GM18868 (cell line): ENCODE measurements around the gene CEMP1.
A peak's percentile ranks its signal among the peaks of the same experiment; 100 is the strongest.

Experiments
- ATAC-seq: cut with Tn5 transposase; IDR thresholded peaks from one replicate; pipeline ENCODE4 v1.9.1; 2021; ENCODE audit warnings: mild to moderate bottlenecking, moderate library complexity; ENCODE audit not compliant: unreplicated experiment

CEMP1 gene

DNA sequence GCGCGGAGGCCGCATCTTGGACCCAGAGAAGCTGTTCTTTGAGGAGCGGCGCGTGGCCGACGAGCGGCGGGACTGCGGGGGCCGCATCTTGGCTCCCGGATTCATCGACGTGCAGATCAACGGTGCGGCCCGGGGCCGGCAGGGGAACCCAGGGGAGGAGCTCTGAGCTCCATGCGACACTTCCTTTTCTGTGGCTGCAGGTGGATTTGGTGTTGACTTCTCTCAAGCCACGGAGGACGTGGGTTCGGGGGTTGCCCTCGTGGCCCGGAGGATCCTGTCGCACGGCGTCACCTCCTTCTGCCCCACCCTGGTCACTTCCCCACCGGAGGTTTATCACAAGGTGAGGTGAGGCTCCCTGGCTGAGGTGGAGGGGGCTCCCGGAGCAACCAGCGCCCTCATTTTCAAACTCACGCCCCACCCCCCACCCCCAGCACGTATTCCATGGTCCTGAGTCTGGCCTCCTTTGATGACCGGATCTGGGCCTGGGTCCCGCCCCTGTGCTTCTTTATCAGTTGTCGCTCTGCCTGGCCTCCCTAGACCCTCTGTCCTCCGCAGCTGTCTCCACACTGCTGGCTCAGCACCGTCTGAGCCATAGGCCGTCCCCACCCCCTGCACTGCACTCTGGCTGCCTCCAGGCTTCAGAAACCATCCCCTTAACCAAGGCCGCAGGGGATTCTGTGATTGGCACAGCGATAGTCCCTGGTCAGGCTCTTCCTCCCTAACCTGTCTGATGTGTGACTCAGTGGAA, 10.2 kb downstream of the CEMP1 start:
- ATAC-seq: no peak

DNA sequence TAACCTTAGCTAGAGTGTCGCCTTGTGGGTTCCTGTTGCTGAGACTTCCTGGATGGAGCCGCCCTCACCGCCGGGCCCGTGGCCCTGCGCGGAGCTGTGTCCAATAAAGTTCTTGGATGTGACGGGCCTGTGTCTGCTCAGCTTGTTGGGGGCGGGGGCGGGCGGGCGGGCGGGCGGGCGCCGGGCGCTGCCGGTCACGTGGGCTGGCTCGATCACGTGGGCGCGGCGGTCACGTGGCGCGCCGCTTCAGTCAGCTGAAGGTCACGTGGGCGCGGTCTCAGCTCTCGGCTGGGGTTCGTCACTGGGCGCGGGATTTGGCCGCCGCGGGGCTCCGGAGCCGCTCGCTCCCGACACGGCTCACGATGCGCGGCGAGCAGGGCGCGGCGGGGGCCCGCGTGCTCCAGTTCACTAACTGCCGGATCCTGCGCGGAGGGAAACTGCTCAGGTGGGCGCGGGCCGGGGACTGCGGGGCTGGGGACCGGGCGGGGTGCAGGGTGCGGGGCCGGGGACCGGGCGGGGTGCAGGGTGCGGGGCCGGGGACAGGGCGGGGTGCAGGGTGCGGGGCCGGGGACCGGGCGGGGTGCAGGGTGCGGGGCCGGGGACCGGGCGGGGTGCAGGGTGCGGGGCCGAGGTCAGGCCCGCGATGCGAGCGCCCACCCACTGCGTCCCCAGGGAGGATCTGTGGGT, 11.0 kb downstream of the CEMP1 start, which contains the start of gene AMDHD2:
Gene AMDHD2 (plus strand): TSS at position 275 of the 687 bp plus-strand sequence. CDS start 88 bp downstream, at position 363.
- ATAC-seq: no peak

DNA sequence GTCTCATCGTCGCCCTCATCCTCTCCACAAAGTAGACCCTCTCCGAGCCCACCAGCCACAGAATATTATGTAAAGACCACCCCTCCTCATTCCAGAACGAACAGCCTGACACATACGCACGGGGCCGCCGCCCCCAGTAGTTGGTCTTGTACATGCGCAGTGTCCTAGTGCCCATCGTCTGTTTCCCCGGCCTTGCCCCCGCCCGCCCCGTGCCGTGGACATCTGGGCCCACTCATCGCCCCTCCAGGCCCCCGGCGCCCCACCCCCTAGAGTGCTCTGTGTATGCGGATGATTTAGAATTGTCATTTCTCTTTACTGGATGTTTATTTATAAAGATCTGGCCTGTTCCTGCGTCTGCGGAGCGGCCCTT, 11.5 kb downstream of the CEMP1 start:
- no peak for ATAC-seq

DNA sequence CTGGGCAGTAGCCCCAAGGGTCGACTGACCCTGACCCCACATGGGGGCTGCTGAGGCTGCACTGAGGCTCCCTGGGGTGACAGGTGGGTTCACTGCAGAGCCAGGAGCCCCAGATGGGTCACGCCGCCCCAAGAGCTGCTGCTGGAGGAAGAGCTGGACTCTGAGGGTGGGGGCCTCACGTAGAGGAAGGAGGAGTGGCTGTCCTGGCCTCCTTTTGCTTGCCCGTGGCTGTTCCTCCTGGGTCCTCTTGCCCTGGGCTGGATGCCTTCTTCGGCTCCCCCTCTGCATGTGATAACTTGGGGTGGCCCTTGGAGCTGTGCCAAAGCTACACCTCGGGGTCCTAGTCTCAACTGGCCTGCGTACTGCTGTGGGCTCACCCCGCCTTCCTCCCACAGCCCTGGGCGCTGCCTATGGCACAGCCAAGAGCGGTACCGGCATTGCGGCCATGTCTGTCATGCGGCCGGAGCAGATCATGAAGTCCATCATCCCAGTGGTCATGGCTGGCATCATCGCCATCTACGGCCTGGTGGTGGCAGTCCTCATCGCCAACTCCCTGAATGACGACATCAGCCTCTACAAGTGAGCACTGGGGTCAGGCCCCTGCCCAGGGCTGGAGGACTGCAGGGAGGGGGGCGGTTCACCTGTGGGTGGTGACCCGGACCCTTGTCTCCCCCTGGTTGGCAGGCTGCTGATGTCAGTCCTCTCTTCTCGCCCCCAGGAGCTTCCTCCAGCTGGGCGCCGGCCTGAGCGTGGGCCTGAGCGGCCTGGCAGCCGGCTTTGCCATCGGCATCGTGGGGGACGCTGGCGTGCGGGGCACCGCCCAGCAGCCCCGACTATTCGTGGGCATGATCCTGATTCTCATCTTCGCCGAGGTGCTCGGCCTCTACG, 12.1 kb downstream of the CEMP1 start:
- ATAC-seq: no peak

DNA sequence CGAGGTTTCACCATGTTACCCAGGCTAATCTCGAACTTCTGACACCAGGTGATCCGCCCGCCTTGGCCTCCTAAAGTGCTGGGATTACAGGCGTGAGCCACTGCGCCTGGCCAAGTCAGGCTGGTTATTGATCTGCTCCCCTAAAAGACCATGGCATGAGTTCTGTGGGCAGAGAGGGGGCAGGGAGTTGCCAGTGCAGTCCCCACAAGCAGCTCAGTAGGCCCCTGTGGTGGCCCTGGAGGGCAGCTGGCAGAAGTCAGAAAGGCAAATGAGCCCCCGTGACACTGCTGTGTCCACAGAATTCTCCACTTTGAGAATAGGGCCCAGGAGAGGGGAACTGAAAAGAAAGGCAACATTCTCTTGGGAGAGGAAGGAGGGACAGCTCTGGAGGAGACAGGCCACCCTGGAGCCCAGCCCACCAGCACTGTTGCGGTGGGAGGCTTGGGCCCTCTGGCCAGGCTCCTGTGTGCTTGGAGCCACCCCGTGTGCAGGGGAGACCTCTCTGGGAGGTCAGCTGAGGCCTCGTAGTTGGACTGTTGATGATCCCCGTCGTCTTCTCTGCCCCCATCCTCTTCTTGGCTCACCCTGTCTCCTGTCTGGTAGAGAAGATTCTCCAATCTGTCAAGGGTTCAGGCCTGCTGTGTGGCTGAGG, 13.1 kb downstream of the CEMP1 start:
- ATAC-seq: no peak

DNA sequence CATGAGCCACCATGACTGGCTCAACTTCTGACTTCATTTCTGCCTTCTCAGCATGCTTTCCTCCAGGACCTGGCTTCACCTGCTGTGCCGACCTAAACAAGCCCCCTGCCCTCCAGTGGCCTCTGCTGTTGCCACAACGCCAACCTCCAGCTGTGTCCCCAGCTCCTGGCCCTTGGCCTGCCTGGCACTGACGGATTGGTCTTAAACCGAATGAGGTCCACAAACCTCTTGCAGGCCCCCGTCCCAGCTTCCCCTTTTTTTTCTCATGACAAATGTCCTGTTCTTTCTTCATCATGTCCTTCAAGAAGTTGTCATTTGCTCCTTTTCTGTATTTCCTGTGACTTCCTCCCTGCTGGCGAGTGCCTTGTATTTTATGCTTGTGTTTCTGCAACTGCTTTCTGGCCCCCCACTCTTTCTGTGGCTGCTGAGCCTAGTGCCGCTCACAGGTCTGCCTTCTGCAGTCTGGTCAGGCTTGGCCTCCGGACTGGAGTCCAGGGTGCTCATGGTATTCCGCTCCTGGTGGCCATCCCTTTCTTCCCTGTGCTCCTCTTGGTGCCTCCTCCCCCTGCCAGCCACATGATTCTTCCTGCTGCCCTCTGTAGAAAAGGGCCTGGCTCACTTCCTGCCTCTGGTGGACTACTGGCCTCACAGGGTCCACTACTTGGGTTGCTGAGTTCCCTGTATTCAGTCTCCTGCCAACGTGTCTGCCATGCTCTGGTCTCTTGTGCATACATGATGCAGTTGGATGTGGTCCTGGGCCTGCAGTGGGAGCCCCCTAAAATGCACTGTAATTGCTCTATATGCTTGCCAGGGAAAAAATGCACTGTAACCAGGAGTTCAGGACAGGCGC, 14.6 kb downstream of the CEMP1 start:
- ATAC-seq: no peak

DNA sequence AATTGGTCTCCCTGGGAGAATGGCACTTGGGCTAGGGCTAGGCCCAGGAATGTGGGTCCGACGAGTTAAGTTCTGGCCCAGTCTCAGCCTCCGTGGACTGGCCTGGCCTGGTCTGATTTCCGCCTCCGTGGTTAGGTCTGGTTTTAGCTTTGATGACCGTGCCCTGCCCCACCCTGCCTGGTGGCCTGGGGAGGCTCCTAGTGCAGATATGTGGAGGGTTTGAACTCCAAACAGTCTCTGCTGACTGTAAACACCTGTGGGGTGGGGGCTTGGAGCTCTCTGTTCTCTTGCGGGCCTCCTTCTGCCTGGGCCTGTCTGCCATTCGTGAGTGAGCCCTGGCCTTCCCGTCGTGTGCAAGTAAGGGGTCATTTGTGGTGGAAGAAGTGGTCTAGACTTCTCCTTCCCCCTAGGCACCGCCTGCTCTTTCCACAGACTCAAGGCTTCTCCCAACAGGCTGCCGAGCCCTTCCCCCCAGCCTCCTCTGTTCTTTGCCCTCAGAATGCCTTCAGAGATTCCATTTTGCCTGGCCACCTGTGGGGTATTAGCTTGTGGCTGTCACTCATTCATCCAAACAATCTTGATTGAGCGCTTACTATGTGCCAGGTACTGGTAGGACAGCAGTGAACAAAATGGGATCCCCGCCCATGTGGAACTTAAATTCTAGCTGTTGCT, 15.9 kb downstream of the CEMP1 start:
- no peak for ATAC-seq

DNA sequence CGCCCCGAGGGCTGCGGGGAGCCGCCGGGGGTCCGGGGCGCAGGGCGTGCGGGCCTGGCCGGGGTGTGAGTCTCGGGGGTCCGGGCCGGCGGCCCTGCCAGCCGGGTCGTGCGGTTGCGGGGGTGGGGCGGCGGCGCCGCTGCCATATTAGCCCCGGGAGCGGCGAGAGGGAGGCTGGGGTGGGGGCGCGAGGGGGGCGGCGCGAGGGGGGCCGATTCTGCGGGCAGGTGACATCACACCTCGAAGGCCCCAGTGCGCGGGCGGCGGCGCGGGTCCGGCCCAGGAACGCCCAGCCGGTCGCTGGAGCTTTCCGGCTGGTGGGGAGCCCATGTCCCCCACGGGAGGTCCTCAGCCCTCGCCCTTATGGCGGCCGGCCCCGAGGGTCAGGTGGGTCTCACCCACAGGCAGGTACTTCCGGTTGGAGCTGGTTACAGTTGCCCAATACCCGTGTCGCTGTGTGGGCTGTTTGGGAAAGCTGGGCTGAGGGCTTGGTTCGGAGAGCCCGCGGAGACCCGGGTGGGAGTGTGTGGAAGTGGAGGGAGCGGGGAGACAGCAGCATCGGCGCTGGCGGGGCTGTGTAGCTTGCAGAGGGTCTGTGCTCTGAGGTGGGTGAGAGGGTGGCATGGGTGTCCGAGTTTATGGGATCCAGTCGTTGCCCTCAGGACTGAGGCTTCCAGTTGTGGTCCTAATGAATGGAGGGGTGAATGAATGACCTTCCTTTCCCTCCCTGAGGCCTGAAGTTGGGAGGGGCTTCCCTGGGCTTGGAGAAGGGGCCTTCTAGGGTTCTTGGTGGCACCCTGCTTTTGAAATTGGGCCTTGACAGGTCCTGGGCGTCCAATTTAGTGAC, 16.7 kb downstream of the CEMP1 start:
- ATAC-seq: no peak

DNA sequence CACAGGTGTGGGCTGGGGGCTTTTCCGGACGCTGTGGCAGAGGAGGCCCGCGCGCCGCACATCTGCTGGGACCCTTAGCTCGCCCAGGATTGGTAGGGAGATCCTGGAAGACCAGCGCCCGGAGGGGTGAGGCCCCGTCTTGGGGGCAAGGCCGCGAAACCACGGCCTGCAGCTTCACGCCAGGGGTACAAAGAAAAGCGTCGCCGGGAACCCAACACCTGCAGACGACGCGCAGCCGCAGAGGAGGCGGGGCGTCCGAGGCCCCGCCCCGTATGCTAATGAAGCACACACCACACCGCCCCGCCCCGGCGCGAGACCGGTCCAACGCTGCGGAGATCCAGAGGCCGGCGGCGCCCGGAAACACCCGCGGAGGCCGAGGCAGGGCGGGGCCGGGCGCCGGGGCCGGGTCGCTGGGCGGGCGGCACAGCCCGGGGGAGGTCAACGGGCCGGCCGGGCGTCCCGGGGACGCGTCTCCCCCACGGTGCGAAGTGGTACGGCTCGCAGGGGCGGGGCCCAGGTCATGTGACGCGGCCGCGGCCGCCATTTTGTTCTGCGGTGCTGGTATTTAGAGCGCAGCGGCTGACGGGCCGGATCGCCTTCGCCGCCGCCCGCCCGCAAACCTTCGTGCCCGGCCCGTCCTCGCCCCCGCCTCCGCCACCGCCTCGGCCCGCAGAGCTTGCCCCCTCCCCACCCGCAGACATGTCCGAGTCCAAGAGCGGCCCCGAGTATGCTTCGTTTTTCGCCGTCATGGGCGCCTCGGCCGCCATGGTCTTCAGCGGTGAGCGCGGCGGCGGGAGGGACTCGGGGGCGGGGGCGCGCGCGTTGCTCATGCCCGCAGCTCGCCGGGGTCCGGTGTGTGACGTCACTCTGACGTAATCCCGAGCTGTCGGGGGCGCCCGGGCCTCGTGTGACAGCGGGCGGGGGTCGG, 17.5 kb downstream of the CEMP1 start, which contains the start of gene ATP6V0C:
Gene ATP6V0C (plus strand): TSS at position 548 of the 928 bp plus-strand sequence. CDS start 152 bp downstream, at position 700.
- peak; percentile 72 for ATAC-seq

DNA sequence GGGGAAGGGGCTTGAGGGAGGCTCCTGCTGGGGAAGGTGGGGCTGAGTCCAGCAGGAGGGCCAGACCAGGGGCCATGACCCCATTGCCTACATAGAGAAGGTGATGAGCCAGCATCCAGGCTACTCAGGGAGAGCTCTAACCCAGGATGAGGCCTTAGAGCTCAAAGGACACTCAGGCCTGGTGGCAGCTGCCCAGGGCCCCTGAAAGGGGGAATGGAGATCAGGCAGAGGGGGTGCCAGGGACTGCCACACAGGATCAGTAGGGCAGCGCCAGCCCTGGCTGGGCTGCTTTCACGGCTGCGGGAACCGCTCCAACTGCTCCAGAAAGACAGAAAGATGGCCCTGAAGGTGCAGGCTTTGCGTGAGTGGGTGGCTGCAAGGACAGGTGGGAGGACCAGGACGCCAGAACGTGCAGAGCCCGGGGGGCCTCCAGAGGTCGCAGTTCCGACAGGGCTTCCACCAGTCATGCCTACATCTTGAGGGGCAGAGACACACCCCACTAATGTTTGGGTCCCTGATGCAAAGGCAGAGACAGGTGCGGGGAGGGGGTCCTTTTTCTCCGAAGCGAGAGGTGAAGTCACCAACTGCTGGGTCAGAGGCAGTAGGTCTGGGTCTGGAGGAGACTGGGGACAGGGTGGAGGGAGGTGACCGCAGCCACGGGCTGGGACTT, 18.3 kb downstream of the CEMP1 start:
- ATAC-seq: peak; percentile 25

DNA sequence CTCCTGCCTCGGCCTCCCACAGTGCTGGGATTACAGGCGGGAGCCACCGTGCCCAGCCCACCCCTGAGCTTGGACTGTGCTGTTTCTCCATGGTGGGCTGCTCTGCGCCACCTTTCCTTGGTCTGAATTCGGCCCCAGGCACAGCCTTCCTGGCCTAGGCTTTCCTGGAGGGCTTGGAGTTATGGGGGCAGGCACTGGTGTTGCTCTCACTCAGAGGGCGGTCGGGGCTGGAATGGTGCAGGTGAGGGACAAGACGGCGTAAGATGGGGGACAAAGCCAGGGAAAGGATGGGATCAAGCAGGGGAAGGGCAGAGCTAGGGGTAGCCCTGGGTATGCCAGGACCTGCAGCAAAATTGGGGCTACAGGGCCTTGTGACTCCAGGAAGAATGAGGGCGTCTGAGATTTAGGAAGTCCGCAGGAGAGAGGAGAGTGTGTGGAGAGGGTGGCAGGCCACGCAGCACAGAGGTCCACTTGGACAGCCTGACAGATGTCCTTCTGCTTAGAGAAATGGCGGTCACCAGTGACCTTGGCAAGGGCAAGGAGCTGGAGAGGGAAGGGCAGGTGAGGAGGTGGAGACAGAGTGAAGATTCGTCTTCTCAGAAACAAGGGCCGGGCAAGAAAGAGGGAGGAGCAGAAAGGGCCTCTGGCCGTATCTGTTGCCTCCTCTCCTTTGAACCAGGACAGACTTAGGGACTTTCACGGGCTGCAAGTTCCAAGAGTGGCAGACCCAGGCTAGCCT, 19.0 kb downstream of the CEMP1 start:
- no peak for ATAC-seq

DNA sequence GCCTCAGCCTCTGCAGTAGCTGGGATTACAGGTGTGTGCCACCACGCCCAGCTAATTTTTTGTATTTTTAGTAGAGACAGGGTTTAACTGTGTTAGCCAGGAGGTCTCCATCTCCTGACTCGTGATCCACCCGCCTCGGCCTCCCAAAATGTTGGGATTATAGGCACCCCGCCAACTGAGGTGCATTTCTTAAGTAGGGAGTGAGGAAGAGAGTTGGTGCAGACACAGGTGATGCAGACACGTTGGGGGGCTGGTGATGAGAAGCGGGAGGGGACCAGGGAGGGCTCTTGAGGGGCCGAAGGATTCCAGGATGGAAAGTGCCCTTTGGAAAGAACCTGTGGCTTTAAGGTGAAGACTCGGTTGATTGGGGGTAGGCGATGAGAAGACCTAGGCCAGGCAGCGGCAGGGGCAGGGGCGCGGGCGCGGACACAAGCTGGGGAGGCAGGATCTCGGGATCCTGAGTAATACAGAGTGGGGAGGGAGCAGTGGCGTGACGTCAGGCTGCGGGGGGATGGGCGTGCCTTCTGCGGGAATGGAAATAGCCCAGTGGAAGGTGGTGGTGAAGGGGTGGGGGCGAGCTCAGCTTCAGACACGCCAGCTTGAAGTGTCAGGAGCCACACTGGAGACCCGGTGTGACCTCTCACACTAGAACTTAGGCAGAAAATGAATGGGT, 19.9 kb downstream of the CEMP1 start:
- no peak for ATAC-seq

DNA sequence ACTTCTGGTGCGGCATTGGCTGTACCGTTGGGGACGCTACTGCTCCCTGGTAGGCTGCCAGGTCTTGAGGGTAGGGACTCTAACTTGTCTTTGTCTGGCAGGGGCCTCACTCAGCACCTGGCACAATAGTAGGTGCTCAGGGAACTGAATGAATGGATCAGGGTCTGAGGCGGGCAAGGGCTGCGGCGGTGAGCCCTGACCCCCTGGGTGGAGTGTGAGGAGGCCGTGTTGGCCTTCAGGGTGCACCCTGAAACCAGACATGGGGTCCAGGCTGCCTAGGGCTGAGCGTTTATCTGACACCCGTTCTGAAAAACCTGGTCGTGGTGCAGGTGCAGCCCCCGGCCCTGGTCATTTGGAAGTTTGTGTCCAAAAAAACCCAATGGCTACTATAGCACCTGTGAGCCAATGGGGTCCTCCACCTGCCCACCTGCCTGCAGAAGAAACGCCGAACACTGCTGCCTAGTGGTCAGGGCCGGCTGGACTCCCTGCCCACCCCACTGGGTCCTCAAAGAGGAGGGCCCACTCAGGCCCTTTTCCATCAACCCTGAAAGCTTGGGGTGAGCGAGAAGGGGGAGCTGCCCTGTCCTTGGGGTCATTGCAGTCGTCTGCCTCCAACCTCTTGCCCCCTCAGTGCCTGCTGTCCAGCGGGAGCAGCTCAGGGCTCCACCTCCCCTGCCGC, 22.3 kb downstream of the CEMP1 start:
- no peak for ATAC-seq

DNA sequence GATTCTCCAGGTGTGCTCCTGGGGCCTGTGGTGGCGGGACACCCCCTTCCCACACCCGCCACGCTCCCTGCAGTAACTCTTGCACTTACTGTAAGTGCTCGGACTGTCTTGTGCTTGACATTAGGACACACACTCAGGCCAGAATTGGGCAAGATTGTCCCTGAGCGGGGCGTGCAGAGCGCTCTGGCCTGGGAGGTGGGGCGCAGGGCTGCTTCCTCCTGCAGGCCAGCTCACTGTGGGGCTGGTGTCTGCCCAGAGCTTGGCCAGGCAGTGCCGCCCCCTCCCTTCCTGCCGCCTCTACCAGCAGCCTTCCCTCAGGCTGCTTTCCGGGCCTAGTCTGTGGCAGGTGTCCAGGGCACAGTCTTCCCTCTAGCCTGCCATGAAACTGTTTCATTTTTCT, 23.5 kb downstream of the CEMP1 start:
- ATAC-seq: peak; percentile 16

DNA sequence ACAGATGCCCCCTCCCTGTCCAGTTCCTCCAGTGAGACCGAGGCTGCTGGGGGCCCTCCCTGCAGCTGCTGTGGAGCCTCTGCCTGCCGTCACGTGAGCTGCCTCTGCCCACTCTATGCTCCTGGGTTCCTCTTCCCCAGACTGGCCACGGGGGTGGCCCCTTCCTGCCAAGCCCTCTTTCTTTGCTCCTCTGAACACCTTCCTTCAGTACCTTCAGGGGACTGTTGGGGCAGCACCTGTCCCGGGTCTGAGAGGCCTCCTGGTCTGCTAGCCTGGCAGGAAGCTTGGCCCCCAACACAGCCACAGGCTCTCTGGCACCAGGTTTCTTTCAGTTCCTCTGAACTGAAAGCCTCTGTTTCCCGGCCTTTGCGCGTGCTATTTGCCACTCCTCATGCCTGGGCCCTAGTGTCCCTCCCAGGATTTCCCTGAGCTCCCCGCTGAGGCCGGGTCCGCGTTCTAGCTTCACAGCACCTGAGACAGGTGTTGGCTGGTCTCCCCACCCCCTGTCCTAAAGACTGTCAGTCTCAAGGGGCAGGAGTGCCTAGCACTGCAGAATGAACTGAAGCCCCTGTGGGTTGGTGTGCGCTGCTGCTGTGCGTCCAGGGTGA, 24.1 kb downstream of the CEMP1 start:
- peak; percentile 59 for ATAC-seq
